Measurements from ENCODE around the gene SCIN. TPM values are rescaled to one million over a fixed set of nuclear protein-coding genes. Genes with fewer than 3 reads are reported as not detected.

The SCIN gene
- total and polyA plus RNA-seq, 2 of the 8 experiments (the other 6 are each of a cell fraction or from before 2014, with no cell fraction given): 0.47 to 1.9 TPM

DNA sequence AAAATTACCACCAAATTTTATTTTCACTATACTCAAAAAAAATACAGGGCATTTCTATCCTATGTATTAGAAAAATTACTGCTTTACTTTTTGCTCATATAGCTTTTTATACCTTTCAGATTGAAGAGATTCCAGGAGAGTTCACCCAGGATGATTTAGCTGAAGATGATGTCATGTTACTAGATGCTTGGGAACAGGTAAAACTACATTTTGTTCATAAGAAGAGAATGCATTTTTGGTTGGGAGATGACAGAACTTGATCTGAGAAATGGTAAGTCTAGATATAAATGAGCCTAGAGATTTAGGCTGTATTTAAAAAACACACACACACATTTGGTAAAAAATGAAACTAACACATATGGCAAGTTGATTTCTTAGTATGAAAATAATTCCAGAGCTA lies 78.8 kb downstream of the SCIN start:
- H3K9me3 ChIP-seq (ENCODE audit: insufficient read depth in 2 of 2, low read depth in 1 of 2, low read length in 1 of 2): no peaks in the 10 kb centered on the region
- no peak overlapping the region for H2BK120ac ChIP-seq (replicated peaks; ENCODE audit: low read depth, low read length)
- peaks cover 0 to 8% (median 1%) of the 10 kb centered on the region in 4 experiments; a peak in 4 of 7 replicates for H3K4me1 ChIP-seq (replicated peaks in 1 of 4; ENCODE audit: control insufficient read depth in 3 of 4, insufficient read depth in 4 of 4, low read length in 3 of 4)
- no peak overlapping the region for H3K56ac ChIP-seq (replicated peaks; ENCODE audit: insufficient read length, low read depth, low read length)
- H3K4me3 ChIP-seq (ENCODE audit: extremely low read depth in 1 of 4, insufficient read depth in 2 of 4, low read depth in 3 of 4, low read length in 4 of 4): no peak overlapping the region
- no peak overlapping the region for H3K4me2 ChIP-seq (ENCODE audit: insufficient read depth in 1 of 2, low read depth in 2 of 2, low read length in 2 of 2)
- TF ChIP-seq SIX5 (IDR thresholded peaks at IDR 0.05; ENCODE audit: low read depth, low read length) (no peak), RFX5 (IDR thresholded peaks at IDR 0.05; ENCODE audit: borderline replicate concordance, low read depth, low read length) (no peak), SP2 (IDR thresholded peaks at IDR 0.05; ENCODE audit: low read length) (no peak), POLR2AphosphoS5 (IDR thresholded peaks at IDR 0.05; ENCODE audit: low read depth, low read length) (no peak)
- DNase-seq (ENCODE audit: low read depth in 1 of 2, low spot score in 2 of 2) (no peak), FAIRE-seq (no peak)
- H2BK12ac ChIP-seq (ENCODE audit: low read depth, low read length): no peak overlapping the region
- ChIA-PET POLR2A (ENCODE audit: partially characterized antibody) (no interaction called here), CTCF (ENCODE audit: partially characterized antibody) (interaction anchor here (0.7 to 4.1 kb wide), 4 partner anchors 33 to 1052 kb away, joined by 3 to 19 read pairs (median 4); no protein-coding TSS in a partner anchor)
- H3K79me1 ChIP-seq (ENCODE audit: low read depth, low read length): no peaks in the 10 kb centered on the region
- no peak overlapping the region for H2AK5ac ChIP-seq (ENCODE audit: low read depth, low read length)
- H4K8ac ChIP-seq (ENCODE audit: extremely low read depth, insufficient read depth, low read length): no peak overlapping the region
- H3K23ac ChIP-seq (ENCODE audit: insufficient read length): no peak overlapping the region
- H2BK15ac ChIP-seq (ENCODE audit: low read length): no peak overlapping the region
- H3K79me2 ChIP-seq (ENCODE audit: control insufficient read depth in 1 of 2, insufficient read depth in 2 of 2, low read length in 2 of 2): no peaks in the 10 kb centered on the region
- no peaks in the 10 kb centered on the region for H3K23me2 ChIP-seq (ENCODE audit: low read depth, low read length)
- H2BK20ac ChIP-seq (ENCODE audit: low read length): no peak overlapping the region
- no peak overlapping the region for H2BK5ac ChIP-seq (ENCODE audit: low read depth, low read length)
- no peak overlapping the region for H3K18ac ChIP-seq (ENCODE audit: extremely low read depth, low read length)
- H3K36me3 ChIP-seq (ENCODE audit: control insufficient read depth in 2 of 4, insufficient read depth in 4 of 4, low read length in 3 of 4): no peaks in the 10 kb centered on the region
- H3K14ac ChIP-seq (ENCODE audit: insufficient read length): no peak overlapping the region
- no peak overlapping the region for H4K5ac ChIP-seq (ENCODE audit: insufficient read length, low read depth, low read length)
- H3K27me3 ChIP-seq (replicated peaks in 1 of 4; ENCODE audit: control insufficient read depth in 3 of 4, extremely low read depth in 1 of 4, insufficient read depth in 3 of 4, low read length in 3 of 4): no peaks in the 10 kb centered on the region
- no peak overlapping the region for H4K91ac ChIP-seq (replicated peaks; ENCODE audit: insufficient read length, low read length)
- no peak overlapping the region for H3K27ac ChIP-seq (ENCODE audit: low read depth, low read length)
- H3K4ac ChIP-seq (replicated peaks; ENCODE audit: insufficient read length, low read depth, low read length): no peak overlapping the region
- H4K20me1 ChIP-seq (replicated peaks in 1 of 2; ENCODE audit: control insufficient read depth in 1 of 2, insufficient read depth in 2 of 2, low read length in 2 of 2): no peaks in the 10 kb centered on the region
- no peak overlapping the region for H2AFZ ChIP-seq (ENCODE audit: low read length)
- no peak overlapping the region for H3K9ac ChIP-seq (replicated peaks in 1 of 4; ENCODE audit: extremely low read depth in 1 of 4, low read depth in 3 of 4, low read length in 3 of 4)
